ENCODE data around the gene ANKRD1.

DNA sequence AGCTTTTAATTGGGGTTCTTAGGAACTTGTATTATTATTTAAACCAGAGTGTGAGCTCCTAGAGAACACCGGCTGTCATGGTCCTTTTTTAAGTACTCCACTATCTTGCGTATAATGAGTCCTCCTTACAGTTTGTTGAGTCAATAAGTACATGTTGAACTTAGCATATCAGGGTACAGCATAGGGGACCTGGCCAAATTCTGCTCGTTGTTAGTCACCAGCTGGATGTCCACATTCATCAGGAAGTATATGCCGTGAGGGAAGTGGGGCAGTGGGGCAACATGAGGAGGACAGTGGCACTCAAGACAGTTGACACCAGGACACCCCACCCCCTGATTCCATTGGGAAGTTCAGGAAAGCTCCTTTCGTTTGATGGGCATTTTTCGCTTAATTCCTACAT is 32.5 kb downstream of the ANKRD1 start:
- TF ChIP-seq ZFP3 (CRISPR knock-in tag; IDR thresholded peaks at IDR 0.05) (no peak), ZNF70 (CRISPR knock-in tag; IDR thresholded peaks at IDR 0.05) (no peak), CSDC2 (CRISPR knock-in tag; IDR thresholded peaks at IDR 0.05) (no peak), ZFP30 (CRISPR knock-in tag; IDR thresholded peaks at IDR 0.05) (no peak), ARNTL (CRISPR knock-in tag; IDR thresholded peaks at IDR 0.05; ENCODE audit: borderline replicate concordance, low read depth) (no peak), SNAI2 (CRISPR knock-in tag; IDR thresholded peaks at IDR 0.05) (no peak)
- TF ChIP-seq, protein P1, sequence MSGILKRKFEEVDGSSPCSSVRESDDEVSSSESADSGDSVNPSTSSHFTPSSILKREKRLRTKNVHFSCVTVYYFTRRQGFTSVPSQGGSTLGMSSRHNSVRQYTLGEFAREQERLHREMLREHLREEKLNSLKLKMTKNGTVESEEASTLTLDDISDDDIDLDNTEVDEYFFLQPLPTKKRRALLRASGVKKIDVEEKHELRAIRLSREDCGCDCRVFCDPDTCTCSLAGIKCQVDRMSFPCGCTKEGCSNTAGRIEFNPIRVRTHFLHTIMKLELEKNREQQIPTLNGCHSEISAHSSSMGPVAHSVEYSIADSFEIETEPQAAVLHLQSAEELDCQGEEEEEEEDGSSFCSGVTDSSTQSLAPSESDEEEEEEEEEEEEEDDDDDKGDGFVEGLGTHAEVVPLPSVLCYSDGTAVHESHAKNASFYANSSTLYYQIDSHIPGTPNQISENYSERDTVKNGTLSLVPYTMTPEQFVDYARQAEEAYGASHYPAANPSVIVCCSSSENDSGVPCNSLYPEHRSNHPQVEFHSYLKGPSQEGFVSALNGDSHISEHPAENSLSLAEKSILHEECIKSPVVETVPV (CRISPR knock-in tag; IDR thresholded peaks at IDR 0.05): no peak
- TF ChIP-seq, protein P2, sequence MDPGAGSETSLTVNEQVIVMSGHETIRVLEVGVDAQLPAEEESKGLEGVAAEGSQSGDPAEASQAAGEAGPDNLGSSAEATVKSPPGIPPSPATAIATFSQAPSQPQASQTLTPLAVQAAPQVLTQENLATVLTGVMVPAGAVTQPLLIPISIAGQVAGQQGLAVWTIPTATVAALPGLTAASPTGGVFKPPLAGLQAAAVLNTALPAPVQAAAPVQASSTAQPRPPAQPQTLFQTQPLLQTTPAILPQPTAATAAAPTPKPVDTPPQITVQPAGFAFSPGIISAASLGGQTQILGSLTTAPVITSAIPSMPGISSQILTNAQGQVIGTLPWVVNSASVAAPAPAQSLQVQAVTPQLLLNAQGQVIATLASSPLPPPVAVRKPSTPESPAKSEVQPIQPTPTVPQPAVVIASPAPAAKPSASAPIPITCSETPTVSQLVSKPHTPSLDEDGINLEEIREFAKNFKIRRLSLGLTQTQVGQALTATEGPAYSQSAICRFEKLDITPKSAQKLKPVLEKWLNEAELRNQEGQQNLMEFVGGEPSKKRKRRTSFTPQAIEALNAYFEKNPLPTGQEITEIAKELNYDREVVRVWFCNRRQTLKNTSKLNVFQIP (CRISPR knock-in tag; IDR thresholded peaks at IDR 0.05; ENCODE audit: borderline replicate concordance, low read depth): no peak
- TF ChIP-seq, protein P3, sequence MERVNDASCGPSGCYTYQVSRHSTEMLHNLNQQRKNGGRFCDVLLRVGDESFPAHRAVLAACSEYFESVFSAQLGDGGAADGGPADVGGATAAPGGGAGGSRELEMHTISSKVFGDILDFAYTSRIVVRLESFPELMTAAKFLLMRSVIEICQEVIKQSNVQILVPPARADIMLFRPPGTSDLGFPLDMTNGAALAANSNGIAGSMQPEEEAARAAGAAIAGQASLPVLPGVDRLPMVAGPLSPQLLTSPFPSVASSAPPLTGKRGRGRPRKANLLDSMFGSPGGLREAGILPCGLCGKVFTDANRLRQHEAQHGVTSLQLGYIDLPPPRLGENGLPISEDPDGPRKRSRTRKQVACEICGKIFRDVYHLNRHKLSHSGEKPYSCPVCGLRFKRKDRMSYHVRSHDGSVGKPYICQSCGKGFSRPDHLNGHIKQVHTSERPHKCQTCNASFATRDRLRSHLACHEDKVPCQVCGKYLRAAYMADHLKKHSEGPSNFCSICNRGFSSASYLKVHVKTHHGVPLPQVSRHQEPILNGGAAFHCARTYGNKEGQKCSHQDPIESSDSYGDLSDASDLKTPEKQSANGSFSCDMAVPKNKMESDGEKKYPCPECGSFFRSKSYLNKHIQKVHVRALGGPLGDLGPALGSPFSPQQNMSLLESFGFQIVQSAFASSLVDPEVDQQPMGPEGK (CRISPR knock-in tag; IDR thresholded peaks at IDR 0.05; ENCODE audit: borderline replicate concordance): no peak

All from SK-N-SH treated with all-trans-retinoic acid at 6 μM for 48 hours (cell line).